ENCODE measurements around the gene FIBP. TPM values are rescaled to one million over a fixed set of nuclear protein-coding genes. Genes with fewer than 3 reads are reported as not detected.

Gene FIBP
- total RNA-seq, 2 experiments from 2014 or later = 80.4 to 89.0 TPM

- ATAC-seq = no peak
- Mint-ChIP-seq H3K27ac (no peak overlapping the region), H3K9me3 (ENCODE audit: insufficient read depth) (no peaks in the 10 kb centered on the region), H3K36me3 (ENCODE audit: low read depth) (peaks cover 14% of the 10 kb centered on the region), H3K27me3 (ENCODE audit: low read depth) (no peaks in the 10 kb centered on the region), H3K4me3 (no peak overlapping the region), H3K4me1 (ENCODE audit: low read depth) (peaks cover 26% of the 10 kb centered on the region)
- no peak for DNase-seq
- POLR2A ChIA-PET = interaction anchor here (0.6 to 2.4 kb wide), 5 partner anchors 10 to 41 kb away, joined by 3 to 13 read pairs (median 3); partner anchors contain the start of gene CCDC85B
- CTCF ChIA-PET = interaction anchor here (0.9 to 1.5 kb wide), 2 partner anchors 14 to 15 kb away, joined by 3 read pairs; partner anchors contain the start of gene FOSL1
Observed at GRCh38 chr11:65915101-65915820, 27.0 kb upstream of the FIBP start.

GRCh38 chr11:65912845-65913244 lies 24.6 kb upstream of the FIBP start:
- H3K4me1 Mint-ChIP-seq (ENCODE audit: low read depth) = peaks cover 27% of the 10 kb centered on the region
- CTCF ChIA-PET = interaction anchor here (1.0 to 5.4 kb wide), 3 partner anchors 16 to 75 kb away, joined by 3 to 41 read pairs (median 3); partner anchors contain the start of genes CCDC85B and FIBP
- H3K27ac Mint-ChIP-seq = no peak overlapping the region
- H3K4me3 Mint-ChIP-seq = no peak overlapping the region
- no peak for DNase-seq
- H3K36me3 Mint-ChIP-seq (ENCODE audit: low read depth) = peaks cover 10% of the 10 kb centered on the region
- H3K27me3 Mint-ChIP-seq (ENCODE audit: low read depth) = no peaks in the 10 kb centered on the region
- POLR2A ChIA-PET = no interaction called here
- ATAC-seq = no peak
- no peaks in the 10 kb centered on the region for H3K9me3 Mint-ChIP-seq (ENCODE audit: insufficient read depth)

- POLR2A ChIA-PET = interaction anchor here (1.5 kb wide), 1 partner anchor 11 kb away, joined by 3 read pairs; no protein-coding TSS in a partner anchor
- Mint-ChIP-seq H3K4me3 (no peak overlapping the region), H3K27me3 (ENCODE audit: low read depth) (no peaks in the 10 kb centered on the region), H3K36me3 (ENCODE audit: low read depth) (peaks cover 7% of the 10 kb centered on the region), H3K4me1 (ENCODE audit: low read depth) (peaks cover 22% of the 10 kb centered on the region), H3K9me3 (ENCODE audit: insufficient read depth) (no peaks in the 10 kb centered on the region), H3K27ac (no peak overlapping the region)
- CTCF ChIA-PET = interaction anchor here (1.0 to 5.4 kb wide), 5 partner anchors 11 to 76 kb away, joined by 3 to 41 read pairs (median 3); partner anchors contain the start of genes CCDC85B, FIBP and FOSL1
- DNase-seq (no peak), ATAC-seq (no peak)
Observed at GRCh38 chr11:65911682-65912568, 23.7 kb upstream of the FIBP start.

- DNase-seq (no peak), ATAC-seq (no peak)
- H3K27ac Mint-ChIP-seq = no peak overlapping the region
- ChIA-PET POLR2A (no interaction called here), CTCF (interaction anchor here (1.1 to 1.8 kb wide), 3 partner anchors 17 to 137 kb away, joined by 3 to 10 read pairs (median 3); partner anchors contain the start of genes CCDC85B and MUS81)
- H3K4me1 Mint-ChIP-seq (ENCODE audit: low read depth) = peaks cover 12% of the 10 kb centered on the region
- no peak overlapping the region for H3K4me3 Mint-ChIP-seq
- no peaks in the 10 kb centered on the region for H3K9me3 Mint-ChIP-seq (ENCODE audit: insufficient read depth)
- H3K36me3 Mint-ChIP-seq (ENCODE audit: low read depth) = no peaks in the 10 kb centered on the region
- peaks cover 4% of the 10 kb centered on the region for H3K27me3 Mint-ChIP-seq (ENCODE audit: low read depth)
Observed at GRCh38 chr11:65907878-65908277, 19.6 kb upstream of the FIBP start.

- H3K4me3 Mint-ChIP-seq = no peak overlapping the region
- no peak overlapping the region for H3K27ac Mint-ChIP-seq
- H3K9me3 Mint-ChIP-seq (ENCODE audit: insufficient read depth) = no peaks in the 10 kb centered on the region
- ATAC-seq (no peak), DNase-seq (no peak)
- ChIA-PET POLR2A (interaction anchor here (1.1 kb wide), 1 partner anchor 16 kb away, joined by 3 read pairs; no protein-coding TSS in a partner anchor), CTCF (interaction anchor here (1.2 to 2.8 kb wide), 5 partner anchors 16 to 127 kb away, joined by 3 to 10 read pairs (median 6); partner anchors contain the start of genes CCDC85B and FIBP)
- H3K4me1 Mint-ChIP-seq (ENCODE audit: low read depth) = peaks cover 23% of the 10 kb centered on the region
- H3K36me3 Mint-ChIP-seq (ENCODE audit: low read depth) = no peaks in the 10 kb centered on the region
- H3K27me3 Mint-ChIP-seq (ENCODE audit: low read depth) = peaks cover 4% of the 10 kb centered on the region
Observed at GRCh38 chr11:65906602-65907001, 18.3 kb upstream of the FIBP start.

- DNase-seq = no peak
- no peak for ATAC-seq
- H3K27me3 Mint-ChIP-seq (ENCODE audit: low read depth) = peaks cover 4% of the 10 kb centered on the region
- no peak overlapping the region for H3K27ac Mint-ChIP-seq
- POLR2A ChIA-PET = interaction anchor here (0.9 to 6.5 kb wide), 2 partner anchors 13 to 30 kb away, joined by 3 to 64 read pairs; partner anchors contain the start of genes CCDC85B and FIBP
- no peaks in the 10 kb centered on the region for H3K36me3 Mint-ChIP-seq (ENCODE audit: low read depth)
- peaks cover 29% of the 10 kb centered on the region for H3K4me1 Mint-ChIP-seq (ENCODE audit: low read depth)
- H3K4me3 Mint-ChIP-seq = no peak overlapping the region
- no peaks in the 10 kb centered on the region for H3K9me3 Mint-ChIP-seq (ENCODE audit: insufficient read depth)
- CTCF ChIA-PET = interaction anchor here (1.0 to 3.7 kb wide), 2 partner anchors 14 to 19 kb away, joined by 3 to 25 read pairs; partner anchors contain the start of gene CCDC85B
Observed at GRCh38 chr11:65903715-65904114, 15.4 kb upstream of the FIBP start.

GRCh38 chr11:65903068-65903481 lies 14.8 kb upstream of the FIBP start:
- peaks cover 35% of the 10 kb centered on the region for H3K4me1 Mint-ChIP-seq (ENCODE audit: low read depth)
- DNase-seq (no peak), ATAC-seq (no peak)
- POLR2A ChIA-PET = interaction anchor here (1.0 to 6.5 kb wide), 2 partner anchors 12 to 52 kb away, joined by 4 to 64 read pairs; partner anchors contain the start of genes CCDC85B and FIBP
- H3K27ac Mint-ChIP-seq = peak overlapping the region; percentile 46
- CTCF ChIA-PET = interaction anchor here (1.0 to 3.7 kb wide), 2 partner anchors 13 to 19 kb away, joined by 3 to 25 read pairs; partner anchors contain the start of gene CCDC85B
- H3K27me3 Mint-ChIP-seq (ENCODE audit: low read depth) = peaks cover 4% of the 10 kb centered on the region
- H3K36me3 Mint-ChIP-seq (ENCODE audit: low read depth) = no peaks in the 10 kb centered on the region
- no peaks in the 10 kb centered on the region for H3K9me3 Mint-ChIP-seq (ENCODE audit: insufficient read depth)
- no peak overlapping the region for H3K4me3 Mint-ChIP-seq

- ATAC-seq (no peak), DNase-seq (no peak)
- Mint-ChIP-seq H3K27ac (peak overlapping the region; percentile 65), H3K4me3 (peak overlapping the region; percentile 45), H3K27me3 (ENCODE audit: low read depth) (no peaks in the 10 kb centered on the region), H3K36me3 (ENCODE audit: low read depth) (peaks cover 4% of the 10 kb centered on the region), H3K4me1 (ENCODE audit: low read depth) (peaks cover 53% of the 10 kb centered on the region), H3K9me3 (ENCODE audit: insufficient read depth) (no peaks in the 10 kb centered on the region)
- ChIA-PET CTCF (interaction anchor here (0.5 to 3.7 kb wide), 7 partner anchors 9 to 438 kb away, joined by 3 to 55 read pairs (median 8); partner anchors contain the start of genes CCDC85B, FIBP and MUS81), POLR2A (interaction anchor here (1.4 to 6.5 kb wide), 2 partner anchors 10 to 11 kb away, joined by 3 to 64 read pairs; partner anchors contain the start of genes CCDC85B and FIBP)
Observed at GRCh38 chr11:65900899-65901180, 12.6 kb upstream of the FIBP start.

GRCh38 chr11:65900125-65900898 lies 12.0 kb upstream of the FIBP start, which contains the start of gene FOSL1:
TSS of gene FOSL1 (minus strand) at chr11:65900388. CDS start at chr11:65900339, 49 bp downstream.
- POLR2A ChIA-PET = interaction anchor here (1.2 to 6.5 kb wide), 4 partner anchors 9 to 53 kb away, joined by 3 to 64 read pairs (median 8); partner anchors contain the start of genes CCDC85B and FIBP
- peaks cover 5% of the 10 kb centered on the region for H3K36me3 Mint-ChIP-seq (ENCODE audit: low read depth)
- peak; percentile 88 for ATAC-seq

GRCh38 chr11:65899356-65900124 lies 11.3 kb upstream of the FIBP start:
- CTCF ChIA-PET = interaction anchor here (1.3 to 4.2 kb wide), 6 partner anchors 10 to 40 kb away, joined by 3 to 55 read pairs (median 22); partner anchors contain the start of genes CCDC85B and FIBP
- ATAC-seq = peak; percentile 27
- no peaks in the 10 kb centered on the region for H3K9me3 Mint-ChIP-seq (ENCODE audit: insufficient read depth)

More at GRCh38 chr11:65900125-65900898, 12.0 kb upstream of the FIBP start, which contains the start of gene FOSL1:
- peak within 1 kb of the TSS; percentile 66 for H3K4me3 Mint-ChIP-seq
- no peaks in the 10 kb centered on the region for H3K9me3 Mint-ChIP-seq (ENCODE audit: insufficient read depth)
- peaks cover 59% of the 10 kb centered on the region for H3K4me1 Mint-ChIP-seq (ENCODE audit: low read depth)
- DNase-seq = peak; percentile 94
- H3K27me3 Mint-ChIP-seq (ENCODE audit: low read depth) = no peaks in the 10 kb centered on the region
- peak within 1 kb of the TSS; percentile 71 for H3K27ac Mint-ChIP-seq
- CTCF ChIA-PET = interaction anchor here (0.5 to 3.7 kb wide), 7 partner anchors 10 to 438 kb away, joined by 3 to 55 read pairs (median 8); partner anchors contain the start of genes CCDC85B, FIBP and MUS81

More at GRCh38 chr11:65899356-65900124, 11.3 kb upstream of the FIBP start:
- Mint-ChIP-seq H3K27me3 (ENCODE audit: low read depth) (no peaks in the 10 kb centered on the region), H3K4me1 (ENCODE audit: low read depth) (peaks cover 62% of the 10 kb centered on the region), H3K36me3 (ENCODE audit: low read depth) (peaks cover 8% of the 10 kb centered on the region), H3K4me3 (peak overlapping the region; percentile 66), H3K27ac (peak overlapping the region; percentile 71)
- DNase-seq = peak; percentile 76
- POLR2A ChIA-PET = interaction anchor here (1.2 to 6.5 kb wide), 3 partner anchors 9 to 54 kb away, joined by 3 to 64 read pairs (median 14); partner anchors contain the start of genes CCDC85B and FIBP
